ENCODE data around the gene FAR2. TPM values are rescaled to one million over a fixed set of nuclear protein-coding genes. Genes with fewer than 3 reads are reported as not detected.

FAR2 gene
- polyA plus RNA-seq, 1 of the 3 experiments (the other 2 are of a cell fraction): 7.4 TPM

- TF ChIP-seq EZH2phosphoT487 (IDR thresholded peaks at IDR 0.05; ENCODE audit: borderline replicate concordance, low read depth) (no peak), TCF12 (IDR thresholded peaks at IDR 0.05) (peak; percentile 88), RXRA (IDR thresholded peaks at IDR 0.05; ENCODE audit: borderline replicate concordance, low read depth) (peak; percentile 95), MEF2A (IDR thresholded peaks at IDR 0.05; ENCODE audit: borderline replicate concordance, low read depth) (peak; percentile 68), REST (IDR thresholded peaks at IDR 0.05; ENCODE audit: low read depth, low read length) (no peak), GABPA (IDR thresholded peaks at IDR 0.05; ENCODE audit: low read depth) (no peak), RCOR1 (IDR thresholded peaks at IDR 0.05; ENCODE audit: low read length) (no peak), POLR2AphosphoS5 (IDR thresholded peaks at IDR 0.05; ENCODE audit: low read depth, low read length) (no peak), RAD21 (IDR thresholded peaks at IDR 0.05; ENCODE audit: low read length) (no peak), SMC3 (IDR thresholded peaks at IDR 0.05; ENCODE audit: low read depth, low read length) (no peak), CHD2 (IDR thresholded peaks at IDR 0.05; ENCODE audit: low read length, partially characterized antibody) (no peak)
- TF ChIP-seq, protein P1, sequence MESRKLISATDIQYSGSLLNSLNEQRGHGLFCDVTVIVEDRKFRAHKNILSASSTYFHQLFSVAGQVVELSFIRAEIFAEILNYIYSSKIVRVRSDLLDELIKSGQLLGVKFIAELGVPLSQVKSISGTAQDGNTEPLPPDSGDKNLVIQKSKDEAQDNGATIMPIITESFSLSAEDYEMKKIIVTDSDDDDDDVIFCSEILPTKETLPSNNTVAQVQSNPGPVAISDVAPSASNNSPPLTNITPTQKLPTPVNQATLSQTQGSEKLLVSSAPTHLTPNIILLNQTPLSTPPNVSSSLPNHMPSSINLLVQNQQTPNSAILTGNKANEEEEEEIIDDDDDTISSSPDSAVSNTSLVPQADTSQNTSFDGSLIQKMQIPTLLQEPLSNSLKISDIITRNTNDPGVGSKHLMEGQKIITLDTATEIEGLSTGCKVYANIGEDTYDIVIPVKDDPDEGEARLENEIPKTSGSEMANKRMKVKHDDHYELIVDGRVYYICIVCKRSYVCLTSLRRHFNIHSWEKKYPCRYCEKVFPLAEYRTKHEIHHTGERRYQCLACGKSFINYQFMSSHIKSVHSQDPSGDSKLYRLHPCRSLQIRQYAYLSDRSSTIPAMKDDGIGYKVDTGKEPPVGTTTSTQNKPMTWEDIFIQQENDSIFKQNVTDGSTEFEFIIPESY (IDR thresholded peaks at IDR 0.05; ENCODE audit: borderline replicate concordance, low read depth): no peak
These were observed 8.4 kb downstream of the FAR2 start (continued) for GRCh38 chr12:29157486-29157946.

GRCh38 chr12:29158115-29158763 lies 9.2 kb downstream of the FAR2 start:
- Histone ChIP-seq H3K36me3 (replicated peaks in 1 of 2; ENCODE audit: control insufficient read depth in 1 of 2, insufficient read depth in 2 of 2, low read length in 1 of 2) (no peaks in the 10 kb centered on the region), H3K27ac (ENCODE audit: low read depth in 2 of 2, low read length in 1 of 2) (peak overlapping the region in 1 of 2 experiments; percentile 80; a peak in 1 of 4 replicates), H3F3A (replicated peaks; ENCODE audit: insufficient read depth) (peaks cover 15% of the 10 kb centered on the region), H3K9ac (no peak overlapping the region), H3K79me2 (ENCODE audit: insufficient read depth) (no peaks in the 10 kb centered on the region), H3K9me2 (no peaks in the 10 kb centered on the region), H3K27me3 (ENCODE audit: insufficient read depth) (no peaks in the 10 kb centered on the region), H3K4me3 (ENCODE audit: low read depth in 2 of 2, low read length in 1 of 2) (no peak overlapping the region), H3K9me3 (no peaks in the 10 kb centered on the region), H4K20me1 (ENCODE audit: insufficient read depth) (no peaks in the 10 kb centered on the region), H2AFZ (ENCODE audit: low read depth) (no peak overlapping the region), H3K4me1 (ENCODE audit: control insufficient read depth in 1 of 2, insufficient read depth in 2 of 2, low read depth in 1 of 2, low read length in 1 of 2) (peaks cover 4 to 8% of the 10 kb centered on the region in 2 experiments), H3K4me2 (no peak overlapping the region)
- ChIA-PET CTCF (interaction anchor here (1.4 kb wide), 1 partner anchor 10 kb away, joined by 3 read pairs; the partner anchor contains the start of gene FAR2), POLR2A (no interaction called here)
- DNase-seq: no peak
- TF ChIP-seq TCF12 (IDR thresholded peaks at IDR 0.05) (no peak), FOXM1 (IDR thresholded peaks at IDR 0.05; ENCODE audit: low read depth) (no peak)
- WGBS (ENCODE audit: low lambda C conversion rate): 87% methylated on average over 2 of the region's 2 CpGs
